ENCODE results near the gene DGKB. TPM values are rescaled to one million over a fixed set of nuclear protein-coding genes. Genes with fewer than 3 reads are reported as not detected.

The DGKB gene
- total RNA-seq, 4 donors from 2014 or later: 0.40 to 3.8 (median 0.82) TPM; not detected in 1

DNA sequence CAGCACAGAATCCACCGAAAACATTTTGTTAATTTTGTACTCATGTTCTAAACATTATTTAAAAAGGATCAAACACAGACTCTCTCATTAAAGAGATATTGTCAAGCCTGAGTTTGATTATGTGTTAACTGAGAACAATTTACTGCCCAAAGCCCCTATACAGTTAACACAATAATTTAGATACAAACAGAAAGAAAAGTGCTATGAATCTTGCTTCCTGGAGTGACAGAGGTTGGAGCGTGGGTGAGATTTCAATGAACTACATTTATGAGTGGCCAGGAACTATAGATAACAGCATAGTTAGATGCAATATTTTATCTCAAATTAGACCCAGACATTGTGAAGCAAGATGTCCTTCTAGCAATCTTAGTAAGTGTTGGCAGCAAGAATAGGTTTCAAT lies 464.2 kb downstream of the DGKB start:
- H3K9me3 ChIP-seq: no peaks in the 10 kb centered on the region
- intact Hi-C loops (cut with DNase I; ENCODE audit: low total_unique reads) (no loop called here), in situ Hi-C loops (cut with MboI; ENCODE audit: low pct_ligation_motif_present in 1 of 4, low pct_unique_long_range_greater_than_20kb in 1 of 4, low sequenced_read_pairs in 3 of 4) (no loop called here)
- no peak for TF ChIP-seq POLR2AphosphoS5 (IDR thresholded peaks at IDR 0.05)
- no peak for TF ChIP-seq POLR2A (IDR thresholded peaks at IDR 0.05)
- TF ChIP-seq, protein P1, sequence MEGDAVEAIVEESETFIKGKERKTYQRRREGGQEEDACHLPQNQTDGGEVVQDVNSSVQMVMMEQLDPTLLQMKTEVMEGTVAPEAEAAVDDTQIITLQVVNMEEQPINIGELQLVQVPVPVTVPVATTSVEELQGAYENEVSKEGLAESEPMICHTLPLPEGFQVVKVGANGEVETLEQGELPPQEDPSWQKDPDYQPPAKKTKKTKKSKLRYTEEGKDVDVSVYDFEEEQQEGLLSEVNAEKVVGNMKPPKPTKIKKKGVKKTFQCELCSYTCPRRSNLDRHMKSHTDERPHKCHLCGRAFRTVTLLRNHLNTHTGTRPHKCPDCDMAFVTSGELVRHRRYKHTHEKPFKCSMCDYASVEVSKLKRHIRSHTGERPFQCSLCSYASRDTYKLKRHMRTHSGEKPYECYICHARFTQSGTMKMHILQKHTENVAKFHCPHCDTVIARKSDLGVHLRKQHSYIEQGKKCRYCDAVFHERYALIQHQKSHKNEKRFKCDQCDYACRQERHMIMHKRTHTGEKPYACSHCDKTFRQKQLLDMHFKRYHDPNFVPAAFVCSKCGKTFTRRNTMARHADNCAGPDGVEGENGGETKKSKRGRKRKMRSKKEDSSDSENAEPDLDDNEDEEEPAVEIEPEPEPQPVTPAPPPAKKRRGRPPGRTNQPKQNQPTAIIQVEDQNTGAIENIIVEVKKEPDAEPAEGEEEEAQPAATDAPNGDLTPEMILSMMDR (IDR thresholded peaks at IDR 0.05): no peak
- no peak for TF ChIP-seq EP300 (IDR thresholded peaks at IDR 0.05; ENCODE audit: low read depth)
- H3K36me3 ChIP-seq: no peaks in the 10 kb centered on the region
- whole genome bisulfite sequencing, 2 donors (ENCODE audit: low coverage in 1 of 2): 71 to 72% methylated on average over 2 of the region's 2 CpGs
- no peak overlapping the region for H3K4me3 ChIP-seq
- no peak for DNase-seq
- no peaks in the 10 kb centered on the region for H3K27me3 ChIP-seq
- no peak overlapping the region for H3K27ac ChIP-seq
- no peaks in the 10 kb centered on the region for H3K4me1 ChIP-seq

DNA sequence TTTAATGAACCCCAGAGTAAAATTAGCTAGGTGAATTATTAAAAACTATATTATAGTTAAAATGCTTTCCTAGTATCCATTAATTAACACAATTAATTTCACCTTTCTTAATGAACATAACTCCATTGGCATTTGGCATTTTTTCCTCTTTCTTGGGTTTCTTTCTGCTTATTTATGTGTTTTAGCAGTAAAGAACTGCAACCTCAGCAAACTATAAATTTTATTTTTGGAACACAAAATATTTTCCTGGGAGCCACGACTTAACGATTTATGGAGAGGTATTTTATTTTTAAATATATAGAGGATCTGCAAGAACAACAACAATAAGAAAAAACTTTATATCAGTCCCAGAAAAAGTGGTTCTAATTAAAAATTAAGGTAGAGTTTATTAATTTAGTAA lies 465.7 kb downstream of the DGKB start:
- DNase-seq: no peak
- in situ Hi-C loops (cut with MboI; ENCODE audit: low pct_ligation_motif_present in 1 of 4, low pct_unique_long_range_greater_than_20kb in 1 of 4, low sequenced_read_pairs in 3 of 4) (no loop called here), intact Hi-C loops (cut with DNase I; ENCODE audit: low total_unique reads) (no loop called here)
- Histone ChIP-seq H3K27me3 (no peaks in the 10 kb centered on the region), H3K4me3 (no peak overlapping the region), H3K27ac (no peak overlapping the region), H3K4me1 (no peaks in the 10 kb centered on the region), H3K36me3 (no peaks in the 10 kb centered on the region), H3K9me3 (no peaks in the 10 kb centered on the region)
- no peak for TF ChIP-seq EP300 (IDR thresholded peaks at IDR 0.05; ENCODE audit: low read depth)
- 65 to 69% methylated on average over 2 of the region's 2 CpGs for WGBS, 2 donors (ENCODE audit: low coverage in 1 of 2)

- TF ChIP-seq POLR2AphosphoS5 (IDR thresholded peaks at IDR 0.05) (no peak), POLR2A (IDR thresholded peaks at IDR 0.05) (no peak), EP300 (IDR thresholded peaks at IDR 0.05; ENCODE audit: low read depth) (no peak)
- TF ChIP-seq, protein P1 (IDR thresholded peaks at IDR 0.05): no peak
- H3K36me3 ChIP-seq: no peaks in the 10 kb centered on the region
- no peak overlapping the region for H3K27ac ChIP-seq
- in situ Hi-C loops (cut with MboI; ENCODE audit: low pct_ligation_motif_present in 1 of 4, low pct_unique_long_range_greater_than_20kb in 1 of 4, low sequenced_read_pairs in 3 of 4): no loop called here
- no peaks in the 10 kb centered on the region for H3K4me1 ChIP-seq
- H3K4me3 ChIP-seq: no peak overlapping the region
- intact Hi-C loops (cut with DNase I; ENCODE audit: low total_unique reads): no loop called here
- no peaks in the 10 kb centered on the region for H3K27me3 ChIP-seq
- H3K9me3 ChIP-seq: no peaks in the 10 kb centered on the region
- no peak for DNase-seq
- 83 to 97% methylated on average over 2 of the region's 2 CpGs for WGBS, 2 donors (ENCODE audit: low coverage in 1 of 2)
These were observed 469.6 kb downstream of the DGKB start for GRCh38 chr7:14432924-14433323.

DNA sequence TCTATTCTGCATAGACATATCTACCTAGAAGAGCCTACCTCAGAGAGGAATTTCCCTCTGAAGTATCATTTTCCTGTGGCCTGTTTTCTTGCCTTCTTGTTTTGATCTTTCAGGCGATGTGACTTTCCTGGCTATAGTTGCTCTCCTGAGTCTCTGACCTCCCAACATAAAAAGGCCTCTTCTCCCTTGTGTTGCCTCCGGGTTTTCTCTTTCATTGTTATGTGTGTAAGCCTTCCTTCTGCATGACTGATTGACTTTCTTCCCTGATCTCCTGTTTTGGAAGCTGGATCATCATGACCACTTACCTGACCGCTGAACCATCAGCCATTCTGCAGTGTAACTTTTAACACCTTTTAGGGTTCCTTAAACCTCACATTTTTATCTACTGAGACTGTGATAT lies 471.6 kb downstream of the DGKB start:
- Histone ChIP-seq H3K27me3 (no peaks in the 10 kb centered on the region), H3K9me3 (no peaks in the 10 kb centered on the region), H3K36me3 (no peaks in the 10 kb centered on the region), H3K4me1 (no peaks in the 10 kb centered on the region), H3K4me3 (no peak overlapping the region), H3K27ac (no peak overlapping the region)
- in situ Hi-C loops (cut with MboI; ENCODE audit: low pct_ligation_motif_present in 1 of 4, low pct_unique_long_range_greater_than_20kb in 1 of 4, low sequenced_read_pairs in 3 of 4) (no loop called here), intact Hi-C loops (cut with DNase I; ENCODE audit: low total_unique reads) (no loop called here)
- 60 to 81% methylated on average over 3 of the region's 3 CpGs for WGBS, 2 donors (ENCODE audit: low coverage in 1 of 2)
- TF ChIP-seq EP300 (IDR thresholded peaks at IDR 0.05; ENCODE audit: low read depth) (no peak), POLR2A (IDR thresholded peaks at IDR 0.05) (no peak), POLR2AphosphoS5 (IDR thresholded peaks at IDR 0.05) (no peak)
- TF ChIP-seq, protein P1 (IDR thresholded peaks at IDR 0.05): no peak
- no peak for DNase-seq

GRCh38 chr7:14425559-14425958 lies 477.0 kb downstream of the DGKB start:
- in situ Hi-C loops (cut with MboI; ENCODE audit: low pct_ligation_motif_present in 1 of 4, low pct_unique_long_range_greater_than_20kb in 1 of 4, low sequenced_read_pairs in 3 of 4): no loop called here
- Histone ChIP-seq H3K36me3 (no peaks in the 10 kb centered on the region), H3K27ac (no peak overlapping the region), H3K9me3 (no peaks in the 10 kb centered on the region), H3K27me3 (no peaks in the 10 kb centered on the region), H3K4me1 (no peaks in the 10 kb centered on the region), H3K4me3 (no peak overlapping the region)
- 55 to 56% methylated on average over 1 of the region's 1 CpG for WGBS, 2 donors (ENCODE audit: low coverage in 1 of 2)
- TF ChIP-seq, protein P1 (IDR thresholded peaks at IDR 0.05): no peak
- TF ChIP-seq POLR2A (IDR thresholded peaks at IDR 0.05): no peak
- no peak for TF ChIP-seq EP300 (IDR thresholded peaks at IDR 0.05; ENCODE audit: low read depth)
- no peak for TF ChIP-seq POLR2AphosphoS5 (IDR thresholded peaks at IDR 0.05)
- no peak for DNase-seq
- intact Hi-C loops (cut with DNase I; ENCODE audit: low total_unique reads): no loop called here
